Muscle layer of duodenum (tissue), 2 donors: Measurements from ENCODE around the gene CTPS1.

Experiments used
- H3K27ac ChIP-seq: one replicate; pipeline ENCODE4 v1.7.0; 2013; ENCODE audit warnings: mild to moderate bottlenecking, low read length
- H3K27me3 ChIP-seq: one replicate; pipeline ENCODE4 v1.7.0; 2013; ENCODE audit warnings: low read depth, mild to moderate bottlenecking, control low read depth, low read length
- H3K36me3 ChIP-seq, 2 donors: one replicate each; pipeline ENCODE4 v1.7.0; 2013; ENCODE audit warnings: low read length in 2 of 2, control low read depth in 1 of 2, mild to moderate bottlenecking in 1 of 2; ENCODE audit not compliant: insufficient read depth in 2 of 2, control insufficient read depth in 1 of 2
- H3K4me1 ChIP-seq, 2 donors: one replicate each; pipeline ENCODE4 v1.7.0; 2013; ENCODE audit warnings: low read length in 2 of 2, mild to moderate bottlenecking in 2 of 2, control low read depth in 1 of 2, moderate library complexity in 1 of 2; ENCODE audit not compliant: insufficient read depth in 2 of 2, control insufficient read depth in 1 of 2
- H3K4me3 ChIP-seq, 2 donors: one replicate each; pipeline ENCODE4 v1.7.0; 2013; ENCODE audit warnings: low read length in 2 of 2, low read depth in 1 of 2, mild to moderate bottlenecking in 1 of 2
- H3K9me3 ChIP-seq, 2 donors: one replicate each; pipeline ENCODE4 v1.7.0; 2013; ENCODE audit warnings: low read length in 2 of 2, control low read depth in 1 of 2, mild to moderate bottlenecking in 1 of 2; ENCODE audit not compliant: control insufficient read depth in 1 of 2
- donor health status: healthy.

Gene CTPS1

DNA sequence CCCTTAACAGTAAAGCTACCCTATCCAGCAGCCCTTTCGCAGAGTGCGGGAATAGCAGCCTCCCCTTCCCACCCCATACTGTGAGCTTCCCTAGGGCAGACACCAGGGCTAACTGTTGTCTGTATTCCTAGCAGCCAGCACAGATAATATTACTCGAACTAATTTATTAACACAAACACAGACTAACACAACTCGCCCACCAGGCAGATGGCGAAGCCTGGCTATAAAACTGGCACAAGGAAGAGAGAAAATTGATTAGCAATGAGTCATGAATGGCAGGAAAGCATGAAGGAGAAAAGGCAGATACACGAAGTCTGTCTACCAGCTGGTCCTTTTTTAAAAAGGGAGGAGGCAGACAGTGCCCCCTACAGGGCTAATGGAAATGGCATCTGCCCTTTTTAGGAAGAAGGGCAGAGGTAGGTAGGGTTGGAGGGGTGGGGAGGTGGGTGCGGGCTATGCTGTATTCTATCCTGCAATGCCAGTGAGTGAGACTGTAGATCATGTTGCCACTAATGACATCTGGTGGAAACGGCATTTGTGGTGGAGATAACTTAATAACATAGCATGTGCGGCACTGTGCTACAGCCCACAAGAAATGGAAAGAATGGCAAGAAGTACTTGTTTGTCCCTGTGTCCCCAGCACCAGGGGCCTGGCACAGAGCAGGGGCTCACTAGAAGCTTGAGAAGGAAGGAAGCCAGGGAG is 30.6 kb upstream of the CTPS1 start:
- Histone ChIP-seq H3K27ac (no peak overlapping the region), H3K4me3 (no peak overlapping the region), H3K4me1 (no peaks in the 10 kb centered on the region), H3K27me3 (peaks cover 5% of the 10 kb centered on the region), H3K9me3 (no peaks in the 10 kb centered on the region), H3K36me3 (no peaks in the 10 kb centered on the region)

DNA sequence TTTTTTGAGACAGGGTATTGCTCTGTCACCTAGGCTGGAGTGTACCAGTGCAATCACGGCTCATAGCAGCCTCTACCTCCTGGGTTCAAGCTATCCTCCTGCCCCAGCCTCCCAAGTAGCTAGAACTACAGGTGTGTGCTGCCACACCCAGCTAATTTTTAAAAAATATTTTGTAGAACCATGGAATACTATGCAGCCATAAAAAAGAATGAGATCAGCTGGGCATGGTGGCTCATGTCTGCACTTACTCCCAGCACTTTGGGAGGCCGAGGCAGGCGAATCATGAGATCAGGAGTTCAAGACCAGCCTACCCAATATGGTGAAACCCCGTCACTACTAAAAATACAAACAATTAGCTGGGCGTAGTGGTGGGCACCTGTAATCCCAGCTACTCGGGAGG is 29.9 kb upstream of the CTPS1 start:
- H3K27ac ChIP-seq, result no peak overlapping the region
- H3K4me3 ChIP-seq, result no peak overlapping the region
- H3K9me3 ChIP-seq, result no peaks in the 10 kb centered on the region

GRCh38 chr1:40951943-40952743 is 27.4 kb upstream of the CTPS1 start:
- H3K36me3 ChIP-seq, result no peaks in the 10 kb centered on the region
- H3K27ac ChIP-seq, result no peak overlapping the region
- peaks cover 9% of the 10 kb centered on the region for H3K27me3 ChIP-seq
- no peak overlapping the region for H3K4me3 ChIP-seq
- H3K4me1 ChIP-seq, result no peaks in the 10 kb centered on the region
- H3K9me3 ChIP-seq, result no peaks in the 10 kb centered on the region

More for the DNA sequence above, 29.9 kb upstream of the CTPS1 start:
- Histone ChIP-seq H3K27me3 (peaks cover 5% of the 10 kb centered on the region), H3K4me1 (no peaks in the 10 kb centered on the region), H3K36me3 (no peaks in the 10 kb centered on the region)

DNA sequence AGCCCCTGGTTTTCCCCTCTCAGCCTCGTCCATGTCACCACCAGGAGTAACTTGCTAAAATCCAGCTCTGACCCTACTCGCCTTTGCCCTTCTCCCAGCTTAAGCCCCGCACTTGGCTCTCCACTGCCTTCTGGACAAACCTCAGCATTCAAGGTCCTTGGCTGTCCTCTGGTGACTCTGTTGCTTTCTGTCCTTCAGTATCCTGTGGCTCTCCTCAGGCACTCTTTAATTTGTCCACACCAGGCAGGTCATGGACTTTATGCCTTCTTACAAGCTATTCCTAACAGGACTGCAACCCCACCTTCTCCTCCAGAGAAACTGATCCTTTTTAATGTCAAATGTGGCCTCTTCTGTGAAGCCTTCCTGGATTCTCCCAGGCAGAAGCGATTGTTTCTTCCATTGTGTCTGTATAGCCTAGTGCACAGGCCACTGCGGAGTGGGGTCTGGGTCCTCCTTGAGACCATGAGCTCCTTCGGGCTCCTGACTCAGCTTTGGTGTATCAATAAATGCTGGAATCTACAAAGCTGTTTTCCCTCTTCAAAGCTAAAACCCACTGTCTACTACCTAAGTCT is 26.7 kb upstream of the CTPS1 start:
- Histone ChIP-seq H3K4me3 (no peak overlapping the region), H3K36me3 (no peaks in the 10 kb centered on the region), H3K27me3 (peaks cover 9% of the 10 kb centered on the region), H3K27ac (no peak overlapping the region), H3K4me1 (no peaks in the 10 kb centered on the region), H3K9me3 (no peaks in the 10 kb centered on the region)

GRCh38 chr1:40954626-40955025 is 24.9 kb upstream of the CTPS1 start:
- peaks cover 9% of the 10 kb centered on the region for H3K27me3 ChIP-seq
- H3K36me3 ChIP-seq, result no peaks in the 10 kb centered on the region
- no peaks in the 10 kb centered on the region for H3K9me3 ChIP-seq
- no peak overlapping the region for H3K4me3 ChIP-seq
- no peaks in the 10 kb centered on the region for H3K4me1 ChIP-seq
- no peak overlapping the region for H3K27ac ChIP-seq

DNA sequence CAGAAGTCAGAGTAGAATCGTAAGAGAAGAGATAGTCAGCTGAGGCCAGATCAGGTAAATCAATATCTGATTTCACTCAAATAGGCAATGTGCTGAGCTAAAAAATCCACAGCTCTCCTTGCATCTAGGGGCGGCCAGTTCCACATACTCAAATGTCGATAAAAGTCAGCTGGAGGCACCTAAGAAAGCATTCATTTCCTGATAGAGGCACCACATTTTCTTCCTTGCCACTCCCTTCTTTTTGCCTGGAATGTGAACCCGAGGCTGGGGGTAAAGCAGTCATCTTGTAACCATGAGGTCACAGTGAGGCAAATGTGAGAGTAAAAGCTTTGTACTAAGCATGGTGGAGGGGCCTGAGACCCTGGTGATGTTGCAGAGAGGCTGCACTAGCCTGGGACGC is 24.2 kb upstream of the CTPS1 start:
- H3K27ac ChIP-seq, result no peak overlapping the region
- H3K9me3 ChIP-seq, result no peaks in the 10 kb centered on the region
- peaks cover 9% of the 10 kb centered on the region for H3K27me3 ChIP-seq
- no peak overlapping the region for H3K4me3 ChIP-seq
- no peaks in the 10 kb centered on the region for H3K4me1 ChIP-seq
- no peaks in the 10 kb centered on the region for H3K36me3 ChIP-seq

DNA sequence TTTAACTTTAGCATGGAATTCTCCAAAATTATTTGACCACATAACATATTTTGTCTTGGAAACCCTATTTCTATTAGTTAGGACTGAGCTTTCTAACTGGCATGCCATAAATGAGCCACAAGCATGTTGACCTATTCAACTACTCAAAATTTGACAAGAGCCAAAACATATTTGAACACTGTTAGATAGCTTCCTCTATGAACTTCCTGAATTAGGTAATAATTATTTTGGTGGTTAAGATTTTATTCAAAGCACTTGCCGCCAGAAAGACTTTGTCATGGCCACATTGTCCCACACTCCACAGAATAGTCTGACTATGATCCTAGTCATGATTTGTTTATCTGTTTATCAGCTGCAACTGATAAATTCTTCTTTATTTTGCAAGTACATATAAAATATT is 23.1 kb upstream of the CTPS1 start:
- Histone ChIP-seq H3K4me1 (no peaks in the 10 kb centered on the region), H3K27me3 (peaks cover 9% of the 10 kb centered on the region), H3K9me3 (no peaks in the 10 kb centered on the region), H3K4me3 (no peak overlapping the region), H3K27ac (no peak overlapping the region), H3K36me3 (no peaks in the 10 kb centered on the region)

GRCh38 chr1:40958210-40958609 is 21.3 kb upstream of the CTPS1 start:
- no peak overlapping the region for H3K4me3 ChIP-seq
- H3K27me3 ChIP-seq, result peaks cover 4% of the 10 kb centered on the region
- H3K27ac ChIP-seq, result no peak overlapping the region
- H3K36me3 ChIP-seq, result no peaks in the 10 kb centered on the region
- H3K4me1 ChIP-seq, result no peaks in the 10 kb centered on the region
- no peaks in the 10 kb centered on the region for H3K9me3 ChIP-seq

- Histone ChIP-seq H3K4me3 (no peak overlapping the region), H3K36me3 (no peaks in the 10 kb centered on the region), H3K4me1 (no peaks in the 10 kb centered on the region), H3K27me3 (no peaks in the 10 kb centered on the region), H3K27ac (no peak overlapping the region), H3K9me3 (no peaks in the 10 kb centered on the region)
These were observed 14.0 kb upstream of the CTPS1 start for GRCh38 chr1:40965531-40965930.

- H3K36me3 ChIP-seq, result no peaks in the 10 kb centered on the region
- no peaks in the 10 kb centered on the region for H3K27me3 ChIP-seq
- no peak overlapping the region for H3K4me3 ChIP-seq
- no peaks in the 10 kb centered on the region for H3K4me1 ChIP-seq
- H3K9me3 ChIP-seq, result no peaks in the 10 kb centered on the region
- no peak overlapping the region for H3K27ac ChIP-seq
These were observed 13.1 kb upstream of the CTPS1 start for GRCh38 chr1:40966417-40966816.

- H3K4me1 ChIP-seq, result no peaks in the 10 kb centered on the region
- H3K36me3 ChIP-seq, result no peaks in the 10 kb centered on the region
- H3K27me3 ChIP-seq, result no peaks in the 10 kb centered on the region
- H3K4me3 ChIP-seq, result no peak overlapping the region
- H3K27ac ChIP-seq, result no peak overlapping the region
- no peaks in the 10 kb centered on the region for H3K9me3 ChIP-seq
These were observed 10.1 kb upstream of the CTPS1 start for GRCh38 chr1:40969445-40969844.
